Fibroblast of skin of scalp (primary cell): Measurements from ENCODE around the gene ACSL5.
"Not testable (repeated sequence)": the region's sequence is repeated elsewhere in the genome, so short reads cannot be mapped to it uniquely, and the experiment has no call there.

Experiments used
- DNase-seq: peaks from one replicate; pipeline ENCODE4 v3.0.0-alpha.2; 2013

Gene ACSL5

GRCh38 chr10:112421731-112422130 is 47.8 kb downstream of the ACSL5 start:
- DNase-seq, result no peak

DNA sequence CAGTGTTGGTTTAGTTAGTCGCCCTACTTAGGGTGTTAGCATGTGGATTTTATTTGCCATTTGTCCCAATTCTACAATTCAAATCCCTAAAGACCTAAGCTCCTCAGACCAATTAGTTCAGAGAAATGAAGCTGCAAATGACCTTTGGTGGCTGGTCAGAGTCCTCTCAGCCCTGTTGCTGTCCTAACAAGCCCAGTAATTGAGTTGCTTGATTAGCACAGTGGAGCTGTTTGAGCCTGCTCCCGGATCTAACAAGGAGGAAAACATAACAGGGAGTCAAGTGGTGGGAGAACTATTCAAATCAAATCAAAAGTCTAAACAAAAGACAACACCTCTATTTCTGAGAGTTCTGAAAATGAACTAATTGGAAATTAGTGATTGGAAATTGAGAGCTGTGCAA is 50.7 kb downstream of the ACSL5 start:
- no peak for DNase-seq

DNA sequence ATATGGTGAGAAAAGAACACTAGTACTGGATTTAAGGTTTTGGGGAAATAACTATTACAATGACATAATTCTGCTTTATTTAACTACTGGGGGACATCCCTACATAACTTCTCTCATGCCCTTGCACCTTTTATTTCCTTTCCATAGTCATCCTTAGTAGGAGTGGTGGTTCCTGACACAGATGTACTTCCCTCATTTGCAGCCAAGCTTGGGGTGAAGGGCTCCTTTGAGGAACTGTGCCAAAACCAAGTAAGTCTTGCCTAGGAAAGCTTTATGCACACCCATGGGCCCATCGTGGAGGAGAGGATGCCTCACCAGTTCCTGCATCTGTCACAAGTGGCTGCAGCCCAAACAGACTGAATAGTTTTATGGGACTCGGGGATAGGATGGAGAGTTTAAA is 52.2 kb downstream of the ACSL5 start:
- DNase-seq, result no peak

DNA sequence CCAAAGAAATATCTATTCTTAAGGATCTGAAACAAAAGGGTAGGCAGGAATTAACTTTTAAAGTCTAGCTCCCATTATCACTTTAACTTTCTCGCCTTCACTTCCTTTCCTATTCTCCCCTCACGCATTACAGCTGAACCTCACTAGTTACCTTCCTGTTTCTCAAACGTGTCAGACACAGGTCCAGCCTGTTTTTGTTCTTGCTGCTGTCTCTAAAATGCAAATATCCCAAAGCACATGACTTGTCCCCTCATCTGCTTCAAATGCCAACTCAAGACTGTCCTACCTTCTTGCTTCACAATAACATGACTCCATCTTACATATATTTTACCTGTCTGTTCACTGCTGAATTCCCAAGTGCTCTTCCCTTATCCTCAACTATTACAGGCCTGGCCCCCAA is 55.2 kb downstream of the ACSL5 start:
- no peak for DNase-seq

DNA sequence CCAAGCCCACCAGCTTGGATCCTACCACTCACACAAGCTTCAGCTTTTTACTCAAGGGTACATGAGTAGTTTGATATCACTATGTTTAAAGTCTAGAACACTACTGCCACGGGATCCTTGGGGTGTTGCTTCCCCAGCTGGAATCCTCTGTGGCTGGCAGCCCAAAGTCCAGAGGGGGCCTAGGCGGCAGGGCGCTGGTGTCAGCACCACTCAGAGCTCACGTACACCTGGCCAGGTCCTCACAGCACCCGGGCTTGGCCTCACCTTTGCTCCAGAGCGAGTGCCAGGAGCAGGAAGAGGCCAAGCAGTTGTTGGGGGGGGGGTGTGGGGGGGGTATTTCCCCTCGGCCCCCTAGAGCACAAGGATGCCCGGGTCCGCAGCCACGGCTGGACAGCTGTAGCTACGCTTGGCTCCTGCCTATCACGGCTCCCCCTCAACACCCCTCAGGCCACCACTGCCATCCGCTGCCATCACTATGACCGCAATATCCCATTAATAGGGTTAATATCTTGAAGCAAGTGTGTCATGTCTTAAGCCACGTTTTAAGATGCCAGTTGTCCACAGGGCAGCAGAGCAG is 55.8 kb downstream of the ACSL5 start:
- DNase-seq, result no peak

- no peak for DNase-seq
Measured at GRCh38 chr10:112433136-112433535, 59.2 kb downstream of the ACSL5 start.

DNA sequence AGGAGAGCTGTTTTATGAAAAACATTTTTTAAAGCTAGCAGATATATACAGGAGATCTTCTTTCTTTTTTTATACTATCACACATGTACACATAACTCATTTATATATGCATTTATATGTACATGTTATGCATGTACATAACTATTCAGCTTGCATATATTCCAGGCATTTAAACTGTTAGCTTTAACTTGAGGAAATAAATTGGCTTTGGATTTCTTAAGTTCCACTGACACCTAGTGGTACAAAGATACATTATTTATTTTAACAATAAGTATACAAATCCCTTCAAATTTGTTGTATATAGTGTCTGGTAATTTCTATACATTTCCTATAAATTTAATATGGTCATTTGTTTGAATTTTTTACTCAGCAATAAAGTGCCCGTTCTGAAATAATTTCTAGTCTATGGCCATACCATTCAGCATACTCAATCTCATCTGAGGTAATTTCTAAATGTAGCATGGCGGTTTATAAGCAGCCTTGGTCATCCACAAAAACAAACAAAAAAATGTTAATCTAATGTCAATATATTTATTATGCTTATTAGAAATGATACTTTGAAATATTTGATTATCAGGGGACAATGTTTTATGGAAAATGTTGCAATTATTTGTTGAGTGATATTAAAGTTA is 61.2 kb downstream of the ACSL5 start:
- peak; percentile 29 for DNase-seq

- no peak for DNase-seq
Measured at GRCh38 chr10:112438356-112438755, 64.4 kb downstream of the ACSL5 start.

- DNase-seq, result no peak
Measured at GRCh38 chr10:112441520-112441919, 67.6 kb downstream of the ACSL5 start.

DNA sequence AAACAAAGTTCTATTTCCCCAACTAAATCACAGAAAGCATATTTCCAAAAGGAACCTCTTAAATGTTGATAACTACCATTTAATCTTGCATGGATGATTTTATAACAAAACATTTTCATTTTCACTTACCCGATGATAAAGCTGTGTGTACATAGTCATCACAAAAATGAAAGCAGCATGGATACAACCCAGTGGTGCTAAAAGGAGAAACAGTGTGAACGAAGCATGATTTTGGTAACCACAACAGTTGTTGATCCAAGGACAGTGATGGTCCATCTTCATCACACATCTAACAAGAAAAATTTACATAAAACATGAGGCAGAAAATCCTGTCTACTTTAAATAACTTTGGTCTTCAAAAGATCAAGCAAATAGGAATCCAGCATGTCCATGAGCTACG is 68.1 kb downstream of the ACSL5 start:
- no peak for DNase-seq

GRCh38 chr10:112446055-112446854 is 72.3 kb downstream of the ACSL5 start:
- DNase-seq, result no peak

- peak; percentile 86 for DNase-seq
Measured at GRCh38 chr10:112446855-112447619, 73.1 kb downstream of the ACSL5 start, which contains the start of the genes VTI1A and ZDHHC6. Gene VTI1A, plus strand, starts transcription at chr10:112447215. Its CDS starts 159 bp downstream, at chr10:112447374. Gene ZDHHC6, minus strand, starts transcription at chr10:112446914. Its CDS starts 1,478 bp downstream, at chr10:112445436.

DNA sequence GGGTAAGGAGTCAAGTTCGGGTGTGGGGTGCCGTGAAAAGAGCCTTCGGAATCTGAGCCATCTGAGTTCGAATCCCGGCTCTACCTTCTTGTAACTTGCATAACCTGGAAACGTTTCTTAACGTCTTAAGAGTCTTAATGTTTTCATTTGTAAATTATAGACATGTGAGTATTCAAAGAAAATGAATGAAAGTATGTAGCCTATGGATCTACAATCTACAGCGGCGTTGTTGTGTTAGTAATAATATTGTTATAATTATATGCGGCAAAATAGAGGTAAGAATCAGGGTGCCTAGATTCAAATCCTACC is 73.7 kb downstream of the ACSL5 start:
- DNase-seq, result no peak

DNA sequence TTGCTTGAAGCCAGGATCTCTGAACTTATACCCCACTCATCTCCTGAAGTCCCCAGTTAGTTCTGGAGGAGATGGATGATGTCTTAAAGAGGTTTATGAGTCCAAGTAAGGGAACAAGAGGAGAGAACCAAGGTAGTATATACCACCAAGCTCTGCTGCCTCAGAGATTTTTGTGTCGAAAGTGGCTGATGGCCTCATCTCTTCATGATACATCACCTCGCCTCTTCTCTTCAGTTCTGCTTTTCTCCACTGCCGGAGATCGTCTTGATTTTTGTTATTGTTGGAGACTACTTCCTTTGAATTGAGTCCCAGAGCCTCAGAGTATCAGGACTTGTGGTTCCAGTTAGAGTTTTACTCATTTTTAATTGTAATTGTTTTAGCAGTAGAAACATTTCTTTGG is 75.0 kb downstream of the ACSL5 start:
- DNase-seq, result no peak

DNA sequence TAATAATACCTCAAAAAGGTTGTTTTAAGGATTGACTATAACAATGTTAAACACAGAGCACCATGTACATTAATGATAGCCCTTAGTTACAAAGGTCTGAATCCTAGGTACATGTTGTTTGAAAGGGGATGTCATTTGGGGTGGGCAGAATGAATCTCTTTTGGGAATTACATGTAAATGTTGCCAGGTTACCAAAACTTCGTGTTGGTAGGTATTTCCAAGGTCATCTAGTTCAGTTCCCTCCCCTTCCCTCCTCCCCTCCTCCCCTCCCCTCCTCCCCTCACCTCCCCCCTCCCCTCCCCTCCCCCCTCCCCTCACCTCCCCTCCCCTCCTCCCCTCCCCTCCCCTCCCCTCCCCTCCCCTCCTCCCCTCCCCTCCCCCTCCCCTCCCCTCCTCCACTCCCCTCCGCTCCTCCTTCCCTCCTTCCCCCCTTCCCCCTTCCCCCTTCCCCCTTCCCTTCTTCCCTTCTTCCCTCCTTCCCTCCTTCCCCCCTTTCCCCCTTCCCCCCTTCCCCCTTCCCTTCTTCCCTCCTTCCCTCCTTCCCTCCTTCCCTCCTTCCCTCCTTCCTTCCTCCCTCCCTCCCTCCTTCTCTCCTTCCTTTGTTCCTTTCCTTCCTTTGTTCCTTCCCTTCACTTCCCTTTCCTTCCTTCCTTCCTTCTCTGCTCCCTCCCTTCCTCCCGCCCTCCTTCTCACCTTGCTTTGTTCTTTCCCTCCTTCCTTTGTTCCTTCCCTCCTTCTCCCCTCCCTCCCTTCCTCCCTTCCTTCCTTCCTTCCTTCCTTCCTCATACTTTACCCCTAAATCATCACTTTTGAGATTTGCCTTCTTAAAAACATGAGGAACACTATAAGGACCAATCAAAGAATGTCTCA is 81.2 kb downstream of the ACSL5 start:
- no peak for DNase-seq

DNA sequence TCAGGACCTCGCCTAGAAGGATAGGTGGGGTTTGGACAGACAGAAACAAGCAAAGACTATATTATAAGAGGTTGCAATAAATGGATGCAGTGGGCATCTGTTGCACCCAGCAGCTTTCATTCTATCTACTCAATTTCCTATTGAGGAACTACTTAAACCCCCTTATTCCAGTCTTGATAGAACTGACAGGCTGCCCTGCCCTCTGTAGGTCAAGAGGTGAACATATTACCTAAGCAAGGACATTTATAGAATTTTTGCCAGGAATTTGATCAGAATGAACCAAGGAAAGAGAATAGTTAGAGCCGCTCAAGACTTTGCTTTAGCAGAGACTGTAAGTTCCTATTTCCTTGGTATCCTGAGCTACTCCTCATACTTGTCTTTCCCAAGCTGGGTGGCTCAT is 82.6 kb downstream of the ACSL5 start:
- no peak for DNase-seq

DNA sequence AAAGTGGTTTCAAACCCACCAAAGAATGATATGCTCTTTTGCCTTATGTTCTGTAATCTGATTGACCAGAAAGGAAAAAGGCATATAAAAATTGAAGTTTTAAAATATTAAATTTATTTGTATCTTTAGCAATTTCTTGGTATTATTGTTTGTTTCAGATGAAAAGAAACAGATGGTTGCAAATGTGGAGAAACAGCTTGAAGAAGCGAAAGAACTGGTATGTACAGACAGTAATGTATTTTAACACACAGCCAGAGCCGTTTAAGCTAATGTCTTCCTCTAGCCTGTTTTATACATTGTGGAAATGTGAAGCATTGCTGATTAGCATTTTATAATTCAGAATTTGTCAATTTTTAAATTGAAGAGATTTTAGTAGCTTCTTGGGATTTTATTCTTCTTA is 86.5 kb downstream of the ACSL5 start:
- DNase-seq, result no peak

DNA sequence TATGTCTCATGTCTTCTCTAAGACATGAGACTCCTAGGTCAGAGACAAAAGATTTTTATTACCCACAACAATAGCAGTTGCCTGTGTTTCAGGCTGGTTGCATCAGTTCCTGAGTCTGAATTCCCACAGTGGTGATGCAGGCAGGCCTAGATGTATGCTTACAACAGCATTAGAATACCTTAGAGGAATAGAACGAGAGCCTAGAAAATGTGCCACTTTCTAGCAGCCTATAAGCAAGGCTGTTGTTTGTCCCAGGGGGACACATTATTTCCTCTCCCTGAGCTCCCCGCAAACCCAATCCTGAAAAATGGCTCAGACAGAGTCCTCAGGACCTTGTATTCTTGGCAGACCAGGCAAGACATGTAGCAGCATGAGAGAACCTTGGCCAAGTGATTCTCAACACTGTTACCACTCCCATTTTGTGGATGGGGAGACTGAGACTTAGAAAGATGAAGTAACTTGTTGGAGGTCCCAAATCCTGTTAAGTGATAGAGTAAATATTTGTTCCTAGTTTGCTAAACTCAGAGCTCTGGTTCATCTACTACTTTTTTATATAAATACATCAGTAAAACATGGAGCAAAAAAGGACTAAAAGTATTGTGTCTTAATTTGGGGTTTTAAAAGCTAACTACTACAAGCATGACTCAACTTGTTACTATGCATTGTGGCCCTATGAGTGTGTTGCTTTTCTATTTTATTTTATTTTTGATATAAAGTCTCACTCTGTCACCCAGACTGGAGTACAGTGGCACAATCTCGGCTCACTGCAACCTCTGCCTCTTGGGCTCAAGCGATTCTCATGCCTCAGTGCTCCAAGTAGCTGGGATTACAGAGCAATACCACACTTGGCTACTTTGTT is 87.3 kb downstream of the ACSL5 start:
- DNase-seq, result peak; percentile 91

GRCh38 chr10:112464074-112464473 is 90.2 kb downstream of the ACSL5 start:
- DNase-seq, result not testable (repeated sequence)

- DNase-seq, result no peak
Measured at GRCh38 chr10:112465299-112465883, 91.5 kb downstream of the ACSL5 start.

DNA sequence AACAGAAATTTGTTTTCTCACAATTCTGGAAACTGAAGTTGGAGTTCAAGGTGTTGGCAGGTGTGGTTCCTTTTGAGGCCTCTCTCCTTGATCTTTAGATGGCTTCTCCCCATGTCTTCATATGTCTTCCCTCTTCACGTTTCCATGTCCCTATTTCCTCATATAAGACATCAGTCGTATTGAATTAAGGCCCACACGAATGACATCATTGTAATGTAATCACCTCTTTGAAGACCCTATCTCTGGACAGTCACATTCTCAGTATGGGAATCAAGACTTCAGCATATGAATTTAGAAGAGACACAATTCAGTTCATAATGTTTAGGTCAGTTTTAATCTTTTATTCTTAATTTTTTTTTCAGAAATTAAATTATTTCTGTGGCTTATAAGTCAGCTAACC is 92.9 kb downstream of the ACSL5 start:
- no peak for DNase-seq
